Measurements from ENCODE around the gene KBTBD13. TPM values are rescaled to one million over a fixed set of nuclear protein-coding genes. Genes with fewer than 3 reads are reported as not detected.
A peak's percentile ranks its signal among the peaks of the same experiment; 100 is the strongest.

The KBTBD13 gene
- total and polyA plus RNA-seq, 2 experiments from 2014 or later: not detected

DNA sequence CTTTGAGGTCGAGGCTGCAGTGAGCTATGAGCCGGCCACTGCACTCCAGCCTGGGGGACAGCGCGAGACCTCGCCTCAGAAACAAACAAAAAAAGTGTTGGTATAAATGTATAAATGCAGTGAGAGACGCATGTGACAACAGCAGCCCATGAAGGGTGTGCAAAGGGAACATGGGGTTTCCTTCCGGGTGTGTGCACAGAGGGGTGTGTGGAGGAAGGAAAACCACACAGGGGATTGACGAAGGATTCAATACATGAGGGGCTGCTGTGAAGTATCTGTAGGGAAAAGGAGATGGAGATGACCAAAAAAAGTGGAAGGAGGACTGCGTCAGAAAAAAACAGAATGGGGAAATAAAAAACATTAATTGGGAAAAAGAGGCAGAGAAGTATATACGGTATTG lies 48.2 kb upstream of the KBTBD13 start:
- H3K27me3 ChIP-seq (ENCODE audit: insufficient read depth): no peaks in the 10 kb centered on the region
- no peak for ATAC-seq
- H3F3A ChIP-seq (replicated peaks; ENCODE audit: low read depth): 0 out of 2 replicates have a peak, but pooled peaks cover 6% of the 10 kb centered on the region
- no peaks in the 10 kb centered on the region for H3K9me3 Mint-ChIP-seq
- H3K27ac ChIP-seq (ENCODE audit: low read depth): no peak overlapping the region
- peak overlapping the region; percentile 80 for H3K4me3 Mint-ChIP-seq
- H3K9me2 ChIP-seq (ENCODE audit: insufficient read depth): no peaks in the 10 kb centered on the region
- H3K4me1 ChIP-seq (ENCODE audit: insufficient read depth): peaks cover 10% of the 10 kb centered on the region
- H2AFZ ChIP-seq: no peak overlapping the region
- H3K4me2 ChIP-seq: peak overlapping the region; percentile 97
- no peak for DNase-seq (ENCODE audit: low spot score)
- H3K79me2 ChIP-seq (replicated peaks; ENCODE audit: insufficient read depth): peaks cover 15% of the 10 kb centered on the region
- TF ChIP-seq, protein P1, sequence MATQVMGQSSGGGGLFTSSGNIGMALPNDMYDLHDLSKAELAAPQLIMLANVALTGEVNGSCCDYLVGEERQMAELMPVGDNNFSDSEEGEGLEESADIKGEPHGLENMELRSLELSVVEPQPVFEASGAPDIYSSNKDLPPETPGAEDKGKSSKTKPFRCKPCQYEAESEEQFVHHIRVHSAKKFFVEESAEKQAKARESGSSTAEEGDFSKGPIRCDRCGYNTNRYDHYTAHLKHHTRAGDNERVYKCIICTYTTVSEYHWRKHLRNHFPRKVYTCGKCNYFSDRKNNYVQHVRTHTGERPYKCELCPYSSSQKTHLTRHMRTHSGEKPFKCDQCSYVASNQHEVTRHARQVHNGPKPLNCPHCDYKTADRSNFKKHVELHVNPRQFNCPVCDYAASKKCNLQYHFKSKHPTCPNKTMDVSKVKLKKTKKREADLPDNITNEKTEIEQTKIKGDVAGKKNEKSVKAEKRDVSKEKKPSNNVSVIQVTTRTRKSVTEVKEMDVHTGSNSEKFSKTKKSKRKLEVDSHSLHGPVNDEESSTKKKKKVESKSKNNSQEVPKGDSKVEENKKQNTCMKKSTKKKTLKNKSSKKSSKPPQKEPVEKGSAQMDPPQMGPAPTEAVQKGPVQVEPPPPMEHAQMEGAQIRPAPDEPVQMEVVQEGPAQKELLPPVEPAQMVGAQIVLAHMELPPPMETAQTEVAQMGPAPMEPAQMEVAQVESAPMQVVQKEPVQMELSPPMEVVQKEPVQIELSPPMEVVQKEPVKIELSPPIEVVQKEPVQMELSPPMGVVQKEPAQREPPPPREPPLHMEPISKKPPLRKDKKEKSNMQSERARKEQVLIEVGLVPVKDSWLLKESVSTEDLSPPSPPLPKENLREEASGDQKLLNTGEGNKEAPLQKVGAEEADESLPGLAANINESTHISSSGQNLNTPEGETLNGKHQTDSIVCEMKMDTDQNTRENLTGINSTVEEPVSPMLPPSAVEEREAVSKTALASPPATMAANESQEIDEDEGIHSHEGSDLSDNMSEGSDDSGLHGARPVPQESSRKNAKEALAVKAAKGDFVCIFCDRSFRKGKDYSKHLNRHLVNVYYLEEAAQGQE (IDR thresholded peaks at IDR 0.05; ENCODE audit: unreplicated experiment): no peak
- TF ChIP-seq CREB1 (CRISPR knock-in tag; IDR thresholded peaks at IDR 0.05; ENCODE audit: low read depth): no peak
- no peak for TF ChIP-seq ZNF331 (CRISPR knock-in tag; IDR thresholded peaks at IDR 0.05; ENCODE audit: low read depth)
- no peak for TF ChIP-seq STAT1 (IDR thresholded peaks at IDR 0.05; ENCODE audit: unreplicated experiment)
- TF ChIP-seq, protein P2, sequence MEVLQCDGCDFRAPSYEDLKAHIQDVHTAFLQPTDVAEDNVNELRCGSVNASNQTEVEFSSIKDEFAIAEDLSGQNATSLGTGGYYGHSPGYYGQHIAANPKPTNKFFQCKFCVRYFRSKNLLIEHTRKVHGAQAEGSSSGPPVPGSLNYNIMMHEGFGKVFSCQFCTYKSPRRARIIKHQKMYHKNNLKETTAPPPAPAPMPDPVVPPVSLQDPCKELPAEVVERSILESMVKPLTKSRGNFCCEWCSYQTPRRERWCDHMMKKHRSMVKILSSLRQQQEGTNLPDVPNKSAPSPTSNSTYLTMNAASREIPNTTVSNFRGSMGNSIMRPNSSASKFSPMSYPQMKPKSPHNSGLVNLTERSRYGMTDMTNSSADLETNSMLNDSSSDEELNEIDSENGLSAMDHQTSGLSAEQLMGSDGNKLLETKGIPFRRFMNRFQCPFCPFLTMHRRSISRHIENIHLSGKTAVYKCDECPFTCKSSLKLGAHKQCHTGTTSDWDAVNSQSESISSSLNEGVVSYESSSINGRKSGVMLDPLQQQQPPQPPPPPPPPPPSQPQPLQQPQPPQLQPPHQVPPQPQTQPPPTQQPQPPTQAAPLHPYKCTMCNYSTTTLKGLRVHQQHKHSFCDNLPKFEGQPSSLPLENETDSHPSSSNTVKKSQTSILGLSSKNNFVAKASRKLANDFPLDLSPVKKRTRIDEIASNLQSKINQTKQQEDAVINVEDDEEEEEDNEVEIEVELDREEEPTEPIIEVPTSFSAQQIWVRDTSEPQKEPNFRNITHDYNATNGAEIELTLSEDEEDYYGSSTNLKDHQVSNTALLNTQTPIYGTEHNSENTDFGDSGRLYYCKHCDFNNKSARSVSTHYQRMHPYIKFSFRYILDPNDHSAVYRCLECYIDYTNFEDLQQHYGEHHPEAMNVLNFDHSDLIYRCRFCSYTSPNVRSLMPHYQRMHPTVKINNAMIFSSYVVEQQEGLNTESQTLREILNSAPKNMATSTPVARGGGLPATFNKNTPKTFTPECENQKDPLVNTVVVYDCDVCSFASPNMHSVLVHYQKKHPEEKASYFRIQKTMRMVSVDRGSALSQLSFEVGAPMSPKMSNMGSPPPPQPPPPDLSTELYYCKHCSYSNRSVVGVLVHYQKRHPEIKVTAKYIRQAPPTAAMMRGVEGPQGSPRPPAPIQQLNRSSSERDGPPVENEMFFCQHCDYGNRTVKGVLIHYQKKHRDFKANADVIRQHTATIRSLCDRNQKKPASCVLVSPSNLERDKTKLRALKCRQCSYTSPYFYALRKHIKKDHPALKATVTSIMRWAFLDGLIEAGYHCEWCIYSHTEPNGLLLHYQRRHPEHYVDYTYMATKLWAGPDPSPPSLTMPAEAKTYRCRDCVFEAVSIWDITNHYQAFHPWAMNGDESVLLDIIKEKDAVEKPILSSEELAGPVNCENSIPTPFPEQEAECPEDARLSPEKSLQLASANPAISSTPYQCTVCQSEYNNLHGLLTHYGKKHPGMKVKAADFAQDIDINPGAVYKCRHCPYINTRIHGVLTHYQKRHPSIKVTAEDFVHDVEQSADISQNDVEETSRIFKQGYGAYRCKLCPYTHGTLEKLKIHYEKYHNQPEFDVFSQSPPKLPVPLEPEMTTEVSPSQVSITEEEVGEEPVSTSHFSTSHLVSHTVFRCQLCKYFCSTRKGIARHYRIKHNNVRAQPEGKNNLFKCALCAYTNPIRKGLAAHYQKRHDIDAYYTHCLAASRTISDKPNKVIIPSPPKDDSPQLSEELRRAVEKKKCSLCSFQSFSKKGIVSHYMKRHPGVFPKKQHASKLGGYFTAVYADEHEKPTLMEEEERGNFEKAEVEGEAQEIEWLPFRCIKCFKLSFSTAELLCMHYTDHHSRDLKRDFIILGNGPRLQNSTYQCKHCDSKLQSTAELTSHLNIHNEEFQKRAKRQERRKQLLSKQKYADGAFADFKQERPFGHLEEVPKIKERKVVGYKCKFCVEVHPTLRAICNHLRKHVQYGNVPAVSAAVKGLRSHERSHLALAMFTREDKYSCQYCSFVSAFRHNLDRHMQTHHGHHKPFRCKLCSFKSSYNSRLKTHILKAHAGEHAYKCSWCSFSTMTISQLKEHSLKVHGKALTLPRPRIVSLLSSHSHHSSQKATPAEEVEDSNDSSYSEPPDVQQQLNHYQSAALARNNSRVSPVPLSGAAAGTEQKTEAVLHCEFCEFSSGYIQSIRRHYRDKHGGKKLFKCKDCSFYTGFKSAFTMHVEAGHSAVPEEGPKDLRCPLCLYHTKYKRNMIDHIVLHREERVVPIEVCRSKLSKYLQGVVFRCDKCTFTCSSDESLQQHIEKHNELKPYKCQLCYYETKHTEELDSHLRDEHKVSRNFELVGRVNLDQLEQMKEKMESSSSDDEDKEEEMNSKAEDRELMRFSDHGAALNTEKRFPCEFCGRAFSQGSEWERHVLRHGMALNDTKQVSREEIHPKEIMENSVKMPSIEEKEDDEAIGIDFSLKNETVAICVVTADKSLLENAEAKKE (CRISPR knock-in tag; IDR thresholded peaks at IDR 0.05): no peak
- TF ChIP-seq NANOG (IDR thresholded peaks at IDR 0.05; ENCODE audit: borderline replicate concordance): no peak
- TF ChIP-seq ZNF114 (CRISPR knock-in tag; IDR thresholded peaks at IDR 0.05): no peak
- TF ChIP-seq POLR2AphosphoS5 (IDR thresholded peaks at IDR 0.05; ENCODE audit: low read depth): no peak
- no peak for TF ChIP-seq EZH2phosphoT487 (IDR thresholded peaks at IDR 0.05; ENCODE audit: unreplicated experiment)
- TF ChIP-seq, protein P3, sequence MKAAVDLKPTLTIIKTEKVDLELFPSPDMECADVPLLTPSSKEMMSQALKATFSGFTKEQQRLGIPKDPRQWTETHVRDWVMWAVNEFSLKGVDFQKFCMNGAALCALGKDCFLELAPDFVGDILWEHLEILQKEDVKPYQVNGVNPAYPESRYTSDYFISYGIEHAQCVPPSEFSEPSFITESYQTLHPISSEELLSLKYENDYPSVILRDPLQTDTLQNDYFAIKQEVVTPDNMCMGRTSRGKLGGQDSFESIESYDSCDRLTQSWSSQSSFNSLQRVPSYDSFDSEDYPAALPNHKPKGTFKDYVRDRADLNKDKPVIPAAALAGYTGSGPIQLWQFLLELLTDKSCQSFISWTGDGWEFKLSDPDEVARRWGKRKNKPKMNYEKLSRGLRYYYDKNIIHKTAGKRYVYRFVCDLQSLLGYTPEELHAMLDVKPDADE (IDR thresholded peaks at IDR 0.05): no peak
- TF ChIP-seq JUNB (IDR thresholded peaks at IDR 0.05; ENCODE audit: unreplicated experiment): no peak
- TF ChIP-seq, protein P4, sequence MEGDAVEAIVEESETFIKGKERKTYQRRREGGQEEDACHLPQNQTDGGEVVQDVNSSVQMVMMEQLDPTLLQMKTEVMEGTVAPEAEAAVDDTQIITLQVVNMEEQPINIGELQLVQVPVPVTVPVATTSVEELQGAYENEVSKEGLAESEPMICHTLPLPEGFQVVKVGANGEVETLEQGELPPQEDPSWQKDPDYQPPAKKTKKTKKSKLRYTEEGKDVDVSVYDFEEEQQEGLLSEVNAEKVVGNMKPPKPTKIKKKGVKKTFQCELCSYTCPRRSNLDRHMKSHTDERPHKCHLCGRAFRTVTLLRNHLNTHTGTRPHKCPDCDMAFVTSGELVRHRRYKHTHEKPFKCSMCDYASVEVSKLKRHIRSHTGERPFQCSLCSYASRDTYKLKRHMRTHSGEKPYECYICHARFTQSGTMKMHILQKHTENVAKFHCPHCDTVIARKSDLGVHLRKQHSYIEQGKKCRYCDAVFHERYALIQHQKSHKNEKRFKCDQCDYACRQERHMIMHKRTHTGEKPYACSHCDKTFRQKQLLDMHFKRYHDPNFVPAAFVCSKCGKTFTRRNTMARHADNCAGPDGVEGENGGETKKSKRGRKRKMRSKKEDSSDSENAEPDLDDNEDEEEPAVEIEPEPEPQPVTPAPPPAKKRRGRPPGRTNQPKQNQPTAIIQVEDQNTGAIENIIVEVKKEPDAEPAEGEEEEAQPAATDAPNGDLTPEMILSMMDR (conservative IDR thresholded peaks at IDR 0.05; ENCODE audit: low read depth in 2 of 2): no peak
- TF ChIP-seq EZH2 (IDR thresholded peaks at IDR 0.05; ENCODE audit: low read depth, unreplicated experiment): no peak
- no peaks in the 10 kb centered on the region for H3K36me3 ChIP-seq (ENCODE audit: insufficient read depth)
- H3K4me1 Mint-ChIP-seq: peaks cover 12% of the 10 kb centered on the region
- H3K27me3 Mint-ChIP-seq (ENCODE audit: insufficient read depth, low read depth, poor library complexity): peaks cover 11% of the 10 kb centered on the region
- H3K27ac Mint-ChIP-seq: no peak overlapping the region
- peak overlapping the region; percentile 98 for H3K4me3 ChIP-seq
- H4K20me1 ChIP-seq (replicated peaks; ENCODE audit: insufficient read depth): peaks cover 15% of the 10 kb centered on the region
- peaks cover 16% of the 10 kb centered on the region for H3K36me3 Mint-ChIP-seq (ENCODE audit: low read depth)
